ENCODE results near the gene GRK3. TPM values are rescaled to one million over a fixed set of nuclear protein-coding genes. Genes with fewer than 3 reads are reported as not detected.
A peak's percentile ranks its signal among the peaks of the same experiment; 100 is the strongest.
"Not testable (repeated sequence)": the region's sequence is repeated elsewhere in the genome, so short reads cannot be mapped to it uniquely, and the experiment has no call there.

The GRK3 gene
- 1 to 10 TPM; 7.5 to 8.6 TPM for total RNA-seq

DNA sequence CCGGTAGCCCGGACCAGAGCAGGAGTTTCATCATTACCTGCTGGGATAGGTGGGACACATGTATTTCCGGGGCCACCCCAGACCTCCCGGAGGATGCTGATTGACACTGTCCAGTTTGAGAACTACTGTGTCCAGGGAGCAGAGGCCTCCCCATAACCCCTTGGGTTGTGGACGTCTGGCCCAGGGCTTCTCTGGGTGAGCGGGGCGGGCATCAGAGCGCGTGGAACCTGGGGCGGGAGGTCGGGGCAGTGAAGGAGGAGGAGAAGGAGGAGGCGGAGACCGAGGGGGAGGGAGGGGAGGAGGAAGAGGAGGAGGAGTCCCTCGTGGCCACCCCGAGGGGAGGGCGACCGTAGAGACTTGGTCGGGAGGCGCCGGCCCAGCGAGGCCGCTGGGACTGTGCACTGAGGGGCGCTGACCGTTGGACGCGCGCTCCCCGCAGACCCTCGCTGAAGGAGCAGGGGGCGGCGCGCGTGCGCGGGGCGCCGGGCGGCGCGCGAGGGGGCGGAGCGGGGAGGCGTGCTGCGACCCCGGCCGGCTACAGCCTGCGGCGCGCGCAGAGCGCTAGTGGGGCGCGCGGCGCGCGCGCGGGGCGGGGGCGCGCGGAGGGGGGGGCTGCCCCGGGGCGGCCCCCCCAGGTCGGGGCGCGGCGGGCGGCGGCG lies at the start of gene GRK3:
Gene GRK3, plus strand, starts transcription at position 356 of the 659 bp plus-strand sequence. CDS start 366 bp downstream, outside the sequence.
- Mint-ChIP-seq H3K27ac (no peak within 1 kb of the TSS), H3K27me3 (peaks cover 16% of the 10 kb centered on the region), H3K9me3 (no peaks in the 10 kb centered on the region), H3K36me3 (no peaks in the 10 kb centered on the region), H3K4me3 (peak within 1 kb of the TSS; percentile 85), H3K4me1 (ENCODE audit: low read depth) (peaks cover 32% of the 10 kb centered on the region)
- intact Hi-C loops (cut with micrococcal nuclease) = loop anchor here (2.0 to 10.0 kb wide), 2 partner anchors 80 to 138 kb away; no protein-coding TSS in a partner anchor
- ChIA-PET CTCF (interaction anchor here (1.0 kb wide), 1 partner anchor 102 kb away, joined by 3 read pairs; no protein-coding TSS in a partner anchor), POLR2A (interaction anchor here (0.6 kb wide), 1 partner anchor 11 kb away, joined by 3 read pairs; no protein-coding TSS in a partner anchor)
- peak; percentile 71 for DNase-seq

DNA sequence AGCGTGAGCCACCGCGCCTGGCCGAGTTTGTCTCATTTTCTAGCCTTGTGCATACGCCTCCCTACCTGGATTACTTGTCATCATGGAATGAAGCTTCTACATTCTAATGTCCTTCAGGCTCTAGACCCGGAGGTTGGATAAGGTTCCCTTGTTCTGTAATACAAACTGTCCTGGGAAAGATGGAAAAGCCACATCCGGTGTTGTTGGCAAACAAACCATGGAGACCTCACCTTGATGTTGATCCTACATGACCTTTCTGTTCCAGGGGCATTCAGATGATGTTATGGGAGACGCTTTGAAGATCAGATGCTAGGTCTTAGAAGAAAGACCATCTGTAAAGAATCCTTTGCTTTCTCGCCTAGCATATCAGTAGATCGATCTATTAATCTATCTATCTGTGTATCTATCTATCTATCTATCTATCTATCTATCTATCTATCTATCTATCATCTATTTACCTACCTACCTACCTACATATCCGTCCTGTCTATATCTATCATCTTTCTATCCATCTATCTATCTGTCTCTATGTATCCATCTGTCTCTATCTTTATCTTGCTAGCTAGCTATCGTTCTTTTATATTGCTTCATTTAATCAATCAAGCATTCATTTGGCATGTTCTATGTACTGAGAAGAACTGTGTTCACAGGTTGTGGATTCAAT lies 46.3 kb upstream of the GRK3 start:
- CTCF ChIA-PET = no interaction called here
- DNase-seq = no peak
- Mint-ChIP-seq H3K9me3 (peaks cover 7% of the 10 kb centered on the region), H3K27ac (no peak overlapping the region), H3K36me3 (peaks cover 14% of the 10 kb centered on the region), H3K4me3 (no peak overlapping the region), H3K27me3 (no peaks in the 10 kb centered on the region), H3K4me1 (ENCODE audit: low read depth) (no peaks in the 10 kb centered on the region)
- intact Hi-C loops (cut with micrococcal nuclease) = no loop called here
- POLR2A ChIA-PET = no interaction called here

DNA sequence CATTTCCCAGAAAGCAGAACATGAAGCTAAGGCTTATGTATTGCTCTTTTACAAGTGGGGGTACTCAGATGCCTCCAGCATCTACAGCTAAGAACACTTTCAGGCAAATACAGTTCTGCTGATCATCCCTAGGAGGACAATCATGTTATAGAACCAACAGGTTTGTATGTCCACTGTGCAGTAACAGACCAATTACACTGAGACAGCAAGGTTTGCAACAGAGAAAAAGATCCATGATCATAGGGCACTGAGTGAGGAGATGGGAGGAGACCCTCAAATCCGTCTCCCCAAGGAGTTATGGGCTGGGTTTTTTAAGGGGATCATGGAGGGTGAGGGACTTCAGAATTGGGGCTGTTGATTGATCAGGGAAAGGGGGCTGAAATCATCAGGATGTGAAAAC lies 39.1 kb upstream of the GRK3 start:
- Mint-ChIP-seq H3K36me3 (peaks cover 25% of the 10 kb centered on the region), H3K4me3 (no peak overlapping the region), H3K4me1 (ENCODE audit: low read depth) (no peaks in the 10 kb centered on the region), H3K27me3 (no peaks in the 10 kb centered on the region), H3K27ac (no peak overlapping the region), H3K9me3 (peaks cover 22% of the 10 kb centered on the region)
- CTCF ChIA-PET = no interaction called here
- no peak for DNase-seq
- POLR2A ChIA-PET = no interaction called here
- intact Hi-C loops (cut with micrococcal nuclease) = no loop called here

DNA sequence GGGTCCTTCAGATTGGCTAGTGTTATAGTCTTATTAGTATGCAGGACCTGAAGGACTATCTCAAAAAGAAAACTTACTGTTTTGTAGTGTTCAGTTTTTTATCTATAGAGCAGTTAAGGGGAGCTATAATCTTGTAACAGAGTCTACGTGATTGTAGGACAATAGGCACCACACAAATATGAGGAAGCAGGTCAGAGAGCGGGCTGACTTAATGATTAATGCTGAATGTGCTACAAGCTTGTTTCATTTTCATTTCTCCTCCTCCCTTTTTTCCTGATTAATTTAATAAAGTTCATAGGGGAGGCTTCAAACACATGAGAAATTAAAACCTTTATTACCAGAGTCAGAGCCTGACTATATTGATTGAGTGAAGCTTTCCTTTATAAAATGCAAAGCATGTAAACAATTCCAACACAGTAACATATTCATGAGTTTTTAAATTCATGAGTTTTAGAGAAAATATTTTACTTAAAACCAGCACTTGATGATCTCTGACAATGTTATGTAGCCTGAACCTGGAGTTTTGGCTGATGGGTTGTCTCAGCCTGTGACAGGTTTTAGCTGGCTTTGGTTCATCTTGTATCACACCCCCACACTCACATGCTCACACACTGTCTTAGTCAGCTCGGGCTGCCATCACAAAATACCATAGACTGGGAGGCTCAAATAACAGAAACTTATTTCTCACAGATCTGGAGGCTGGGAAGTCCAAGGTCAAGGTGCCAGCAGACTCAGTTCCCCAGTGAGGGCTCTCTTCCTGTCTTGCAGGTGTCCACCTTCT lies 38.5 kb upstream of the GRK3 start:
- peaks cover 23% of the 10 kb centered on the region for H3K36me3 Mint-ChIP-seq
- DNase-seq; H3K27me3 Mint-ChIP-seq; POLR2A ChIA-PET; intact Hi-C loops (cut with micrococcal nuclease); H3K27ac Mint-ChIP-seq; CTCF ChIA-PET; H3K4me3 Mint-ChIP-seq; H3K4me1 Mint-ChIP-seq (ENCODE audit: low read depth): not testable (repeated sequence)
- H3K9me3 Mint-ChIP-seq = peaks cover 22% of the 10 kb centered on the region

DNA sequence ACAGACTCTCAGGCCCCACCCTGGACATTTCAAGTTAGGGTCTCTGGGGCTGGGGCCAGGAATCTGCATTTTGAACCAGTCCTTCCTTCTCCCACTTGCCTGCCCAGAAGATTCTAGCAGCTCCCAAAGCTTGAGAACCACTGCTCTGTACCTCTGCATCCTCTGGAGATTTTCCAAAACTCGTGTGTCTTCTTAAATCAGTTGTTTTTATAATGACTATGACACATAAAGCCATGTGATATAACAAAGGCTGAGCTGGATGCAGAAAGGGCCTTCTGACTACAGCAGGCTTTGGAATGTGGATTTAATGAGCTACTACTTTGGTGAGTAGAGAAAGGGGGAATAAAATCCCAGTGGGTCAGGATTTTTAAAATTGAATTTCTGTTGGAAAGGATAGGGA lies 37.5 kb upstream of the GRK3 start:
- intact Hi-C loops (cut with micrococcal nuclease); POLR2A ChIA-PET; H3K27me3 Mint-ChIP-seq; H3K4me3 Mint-ChIP-seq; CTCF ChIA-PET; H3K4me1 Mint-ChIP-seq (ENCODE audit: low read depth); H3K27ac Mint-ChIP-seq; DNase-seq: not testable (repeated sequence)
- peaks cover 17% of the 10 kb centered on the region for H3K36me3 Mint-ChIP-seq
- peaks cover 16% of the 10 kb centered on the region for H3K9me3 Mint-ChIP-seq

DNA sequence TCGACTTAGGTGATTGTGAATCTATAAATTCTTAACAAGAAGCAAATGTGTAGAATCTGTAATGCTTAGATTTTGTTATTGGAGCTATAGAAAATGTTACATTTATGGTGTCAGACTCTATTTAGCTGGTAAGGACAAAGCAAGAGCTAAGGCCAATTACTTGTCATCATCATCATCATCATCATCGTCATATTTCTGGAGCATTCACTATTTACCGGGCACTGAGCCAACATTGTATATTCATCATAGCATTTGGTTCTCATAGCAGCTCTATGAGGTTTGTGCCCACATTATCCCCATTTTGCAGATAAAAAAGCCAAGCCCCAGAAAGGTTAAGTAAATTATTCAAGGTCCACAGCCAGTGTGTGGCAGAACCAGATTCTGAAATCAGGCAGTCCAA lies 36.4 kb upstream of the GRK3 start:
- DNase-seq; H3K27ac Mint-ChIP-seq; H3K4me1 Mint-ChIP-seq (ENCODE audit: low read depth); H3K27me3 Mint-ChIP-seq; POLR2A ChIA-PET; intact Hi-C loops (cut with micrococcal nuclease); H3K4me3 Mint-ChIP-seq; CTCF ChIA-PET: not testable (repeated sequence)
- peaks cover 12% of the 10 kb centered on the region for H3K36me3 Mint-ChIP-seq
- peaks cover 15% of the 10 kb centered on the region for H3K9me3 Mint-ChIP-seq

DNA sequence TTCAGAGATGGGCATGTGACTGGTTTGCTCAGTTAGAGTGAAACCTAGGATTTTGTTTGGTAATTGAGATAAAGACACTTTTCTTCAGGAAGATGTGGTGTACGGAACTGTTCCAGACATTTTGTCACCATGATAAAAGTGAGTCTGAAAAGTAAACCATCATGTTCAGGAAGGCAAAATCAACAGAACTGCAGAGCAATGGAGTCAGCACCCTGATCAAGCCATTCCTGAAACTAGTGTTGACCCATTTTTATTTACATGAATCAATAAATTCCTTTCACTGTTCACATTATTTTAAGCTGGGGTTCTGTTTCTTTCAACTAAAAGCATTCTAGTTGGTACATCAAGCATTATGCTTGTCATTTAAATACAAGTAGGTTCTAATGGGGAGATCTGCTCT lies 35.4 kb upstream of the GRK3 start:
- intact Hi-C loops (cut with micrococcal nuclease); CTCF ChIA-PET; POLR2A ChIA-PET; DNase-seq; H3K4me3 Mint-ChIP-seq; H3K27me3 Mint-ChIP-seq; H3K27ac Mint-ChIP-seq; H3K4me1 Mint-ChIP-seq (ENCODE audit: low read depth): not testable (repeated sequence)
- Mint-ChIP-seq H3K36me3 (peaks cover 12% of the 10 kb centered on the region), H3K9me3 (peaks cover 15% of the 10 kb centered on the region)

DNA sequence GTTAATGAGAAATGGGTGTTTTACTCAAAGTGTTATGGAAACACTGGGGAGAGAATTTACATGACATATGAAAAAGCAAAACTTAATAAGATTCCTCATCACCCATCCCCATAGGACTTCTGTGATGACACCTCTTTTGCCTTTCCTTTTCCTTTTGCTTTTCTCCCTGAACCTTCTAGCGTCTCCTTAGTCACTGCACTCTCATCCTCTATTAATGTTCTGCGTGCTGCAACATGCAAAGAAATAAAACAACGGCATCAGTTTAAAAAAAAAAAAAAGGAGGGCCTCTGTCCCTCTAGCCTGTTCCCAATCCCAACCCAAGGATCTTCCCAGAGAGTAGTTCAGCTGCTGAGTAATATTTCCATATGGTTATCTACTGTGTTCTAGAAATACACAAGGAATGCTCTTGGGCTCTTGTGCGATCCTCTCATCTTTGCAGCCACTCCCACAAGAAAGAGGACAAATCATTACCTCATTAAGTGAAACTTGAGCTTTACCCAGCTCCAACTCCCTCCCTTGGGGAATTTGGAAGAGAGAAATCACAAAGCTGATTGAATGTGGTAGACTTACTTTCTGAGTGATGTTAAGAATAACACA lies 34.8 kb upstream of the GRK3 start:
- CTCF ChIA-PET; H3K27me3 Mint-ChIP-seq; intact Hi-C loops (cut with micrococcal nuclease); H3K4me3 Mint-ChIP-seq; POLR2A ChIA-PET; H3K27ac Mint-ChIP-seq; DNase-seq; H3K4me1 Mint-ChIP-seq (ENCODE audit: low read depth): not testable (repeated sequence)
- peaks cover 10% of the 10 kb centered on the region for H3K9me3 Mint-ChIP-seq
- peaks cover 10% of the 10 kb centered on the region for H3K36me3 Mint-ChIP-seq

DNA sequence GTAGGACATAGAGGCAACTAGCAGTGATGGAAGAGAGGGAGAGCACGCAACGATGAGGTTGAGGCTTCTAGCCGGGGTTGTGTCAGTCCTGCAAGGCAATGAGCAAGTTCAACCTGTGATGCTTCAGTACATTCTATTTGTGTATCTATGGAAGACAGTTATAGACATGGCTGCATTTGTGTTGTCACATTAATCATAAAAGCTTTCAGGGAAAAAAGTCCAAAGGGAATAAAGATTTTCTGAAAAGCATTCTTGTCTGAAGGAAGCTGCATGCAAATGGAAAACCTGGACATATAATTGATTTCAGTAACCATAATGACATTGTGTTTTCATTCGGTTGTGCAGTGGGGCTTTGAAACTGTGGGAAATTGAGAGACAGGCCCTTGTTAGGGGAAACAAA lies 32.8 kb upstream of the GRK3 start:
- H3K4me1 Mint-ChIP-seq (ENCODE audit: low read depth); H3K27me3 Mint-ChIP-seq; CTCF ChIA-PET; intact Hi-C loops (cut with micrococcal nuclease); H3K4me3 Mint-ChIP-seq; DNase-seq; H3K9me3 Mint-ChIP-seq; H3K27ac Mint-ChIP-seq; POLR2A ChIA-PET; H3K36me3 Mint-ChIP-seq: not testable (repeated sequence)

DNA sequence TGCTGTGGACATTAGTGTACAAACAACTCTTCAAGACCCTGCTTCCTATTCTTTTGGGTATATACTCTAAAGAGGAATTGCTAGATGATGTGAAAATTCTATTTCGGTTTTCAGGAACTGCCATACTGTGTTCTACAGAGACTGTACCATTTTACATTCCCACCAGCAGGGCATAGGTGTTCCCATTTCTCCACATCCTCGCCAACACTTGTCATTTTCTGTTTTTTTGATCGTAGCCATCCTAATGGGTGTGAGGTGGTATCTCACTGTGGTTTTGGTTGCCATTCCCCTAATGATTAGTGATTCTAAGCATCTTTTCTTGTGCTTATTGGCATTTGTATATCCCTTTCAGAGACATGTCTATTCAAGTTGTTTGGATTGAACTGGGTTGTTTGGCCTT lies 29.8 kb upstream of the GRK3 start:
- Mint-ChIP-seq H3K27ac (no peak overlapping the region), H3K4me1 (ENCODE audit: low read depth) (no peaks in the 10 kb centered on the region), H3K27me3 (no peaks in the 10 kb centered on the region), H3K9me3 (no peaks in the 10 kb centered on the region), H3K36me3 (no peaks in the 10 kb centered on the region), H3K4me3 (no peak overlapping the region)
- no peak for DNase-seq
- intact Hi-C loops (cut with micrococcal nuclease) = no loop called here
- ChIA-PET CTCF (no interaction called here), POLR2A (no interaction called here)

DNA sequence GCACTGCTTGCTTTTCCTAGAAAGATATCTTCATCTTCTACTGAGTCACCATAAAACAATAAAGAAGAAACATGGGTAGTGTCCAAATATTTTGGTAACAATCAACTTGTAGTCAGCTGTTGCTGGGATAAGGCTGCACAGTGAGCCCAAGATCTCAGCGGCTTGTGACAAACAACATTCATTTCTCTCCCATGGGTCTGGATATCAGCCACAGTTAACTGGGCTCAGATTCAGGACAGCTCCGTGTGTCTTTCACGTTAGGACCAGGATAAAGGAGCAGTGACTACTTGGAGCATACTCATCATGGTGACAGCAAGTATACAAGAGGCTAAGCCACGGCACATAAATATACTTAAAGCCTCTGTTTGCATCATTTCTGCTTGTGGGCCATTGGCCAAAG lies 27.9 kb upstream of the GRK3 start:
- ChIA-PET POLR2A (no interaction called here), CTCF (no interaction called here)
- H3K4me1 Mint-ChIP-seq (ENCODE audit: low read depth) = no peaks in the 10 kb centered on the region

DNA sequence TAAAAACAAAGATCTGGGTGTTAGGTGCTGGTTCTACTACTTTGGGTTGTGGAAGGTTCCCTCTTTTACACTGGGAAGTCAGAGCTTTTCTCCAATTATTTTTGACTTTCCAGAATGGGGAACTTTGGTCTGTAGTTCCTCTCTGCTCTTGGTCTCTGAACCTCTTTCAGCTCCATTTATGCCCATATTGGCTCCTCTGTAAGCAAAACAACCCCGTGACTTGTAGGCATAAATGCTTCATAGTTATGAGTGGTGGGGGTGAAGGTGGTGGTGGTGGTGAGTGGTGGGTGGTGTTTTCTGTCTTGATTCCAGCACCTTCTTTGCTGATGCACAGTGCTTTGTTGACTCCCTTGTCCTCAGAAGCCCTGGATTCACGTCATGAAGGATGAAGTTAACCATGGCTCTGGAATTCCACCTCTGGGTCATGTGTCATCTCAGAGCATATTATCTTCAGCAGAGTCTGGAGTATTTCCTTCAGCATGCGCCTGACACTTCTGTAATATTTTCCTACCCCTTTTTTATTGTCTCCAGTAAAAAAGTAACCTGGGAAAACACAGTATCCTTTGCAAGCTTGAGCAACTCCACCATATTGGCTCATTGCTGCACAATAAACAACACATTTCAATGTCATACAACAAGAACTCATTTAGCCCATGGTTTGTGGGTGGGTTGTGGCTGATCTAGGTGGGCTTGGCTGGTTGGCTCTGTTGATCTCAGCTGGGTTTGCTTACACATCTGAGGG lies 24.1 kb upstream of the GRK3 start:
- intact Hi-C loops (cut with micrococcal nuclease) = no loop called here
- Mint-ChIP-seq H3K9me3 (peaks cover 3% of the 10 kb centered on the region), H3K36me3 (no peaks in the 10 kb centered on the region), H3K27ac (no peak overlapping the region), H3K4me3 (no peak overlapping the region), H3K4me1 (ENCODE audit: low read depth) (no peaks in the 10 kb centered on the region), H3K27me3 (no peaks in the 10 kb centered on the region)
- no peak for DNase-seq
- CTCF ChIA-PET = no interaction called here
- POLR2A ChIA-PET = no interaction called here

More for the DNA sequence above, 27.9 kb upstream of the GRK3 start:
- H3K27me3 Mint-ChIP-seq = no peaks in the 10 kb centered on the region
- intact Hi-C loops (cut with micrococcal nuclease) = no loop called here
- no peak overlapping the region for H3K27ac Mint-ChIP-seq
- no peak overlapping the region for H3K4me3 Mint-ChIP-seq
- no peak for DNase-seq
- H3K9me3 Mint-ChIP-seq = peaks cover 3% of the 10 kb centered on the region
- no peaks in the 10 kb centered on the region for H3K36me3 Mint-ChIP-seq

Data from activated CD4-positive, alpha-beta memory T cell treated with anti-CD3 and anti-CD28 coated beads for 36 hours (primary cell).